ENCODE measurements around the gene SMOC1.
A peak's percentile ranks its signal among the peaks of the same experiment; 100 is the strongest.
"Not testable (repeated sequence)": the region's sequence is repeated elsewhere in the genome, so short reads cannot be mapped to it uniquely, and the experiment has no call there.

SMOC1 gene

DNA sequence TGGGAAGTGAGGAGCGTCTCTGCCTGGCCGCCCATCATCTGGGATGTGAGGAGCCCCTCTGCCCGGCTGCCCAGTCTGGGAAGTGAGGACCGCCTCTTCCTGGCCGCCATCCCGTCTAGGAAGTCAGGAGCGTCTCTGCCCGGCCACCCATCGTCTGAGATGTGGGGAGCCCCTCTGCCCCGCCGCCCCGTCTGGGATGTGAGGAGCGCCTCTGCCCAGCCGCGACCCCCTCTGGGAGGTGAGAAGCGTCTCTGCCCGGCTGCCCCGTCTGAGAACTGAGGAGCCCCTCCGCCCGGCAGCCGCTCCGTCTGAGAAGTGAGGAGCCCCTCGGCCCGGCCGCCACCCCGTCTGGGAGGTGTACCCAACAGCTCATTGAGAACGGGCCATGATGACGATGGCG, 23.8 kb downstream of the SMOC1 start:
- DNase-seq = not testable (repeated sequence)

- DNase-seq = no peak
Measured at GRCh38 chr14:69904246-69904645, 25.0 kb downstream of the SMOC1 start.

GRCh38 chr14:69906201-69906600, 27.0 kb downstream of the SMOC1 start:
- no peak for DNase-seq

DNA sequence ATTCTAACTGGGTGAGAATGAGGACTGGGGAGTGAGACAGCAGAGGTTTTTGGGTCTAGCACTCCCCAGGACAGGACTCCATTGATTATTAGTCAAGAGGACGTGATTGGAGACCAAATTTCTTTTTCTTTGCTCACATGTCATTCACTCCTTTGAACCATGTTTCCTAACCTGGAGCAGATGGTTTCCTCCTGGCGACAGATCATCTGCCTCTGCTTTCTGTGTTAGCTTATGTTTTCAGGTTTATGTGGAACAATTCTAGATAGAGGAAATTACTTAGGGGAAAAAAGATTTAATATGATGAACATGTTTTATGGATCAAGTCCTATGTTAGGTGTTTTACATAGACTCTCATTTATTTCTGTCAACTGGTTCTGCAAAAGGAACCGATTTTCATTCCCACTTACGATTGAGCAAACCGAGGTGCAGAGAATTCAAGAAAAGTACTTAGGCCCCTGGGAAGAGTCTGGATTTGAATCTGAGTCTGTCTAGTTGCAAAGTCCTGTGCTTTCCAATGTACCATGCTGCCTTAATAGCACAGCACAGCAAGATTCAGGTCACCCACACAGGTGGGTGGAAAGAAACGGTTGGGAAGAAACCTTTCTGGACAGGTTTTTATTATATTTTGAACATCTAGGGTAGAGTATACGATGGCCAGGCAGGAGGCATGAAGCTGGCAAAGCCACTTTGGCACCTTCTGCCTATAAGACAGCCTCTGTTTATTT, 30.8 kb downstream of the SMOC1 start:
- DNase-seq = no peak

DNA sequence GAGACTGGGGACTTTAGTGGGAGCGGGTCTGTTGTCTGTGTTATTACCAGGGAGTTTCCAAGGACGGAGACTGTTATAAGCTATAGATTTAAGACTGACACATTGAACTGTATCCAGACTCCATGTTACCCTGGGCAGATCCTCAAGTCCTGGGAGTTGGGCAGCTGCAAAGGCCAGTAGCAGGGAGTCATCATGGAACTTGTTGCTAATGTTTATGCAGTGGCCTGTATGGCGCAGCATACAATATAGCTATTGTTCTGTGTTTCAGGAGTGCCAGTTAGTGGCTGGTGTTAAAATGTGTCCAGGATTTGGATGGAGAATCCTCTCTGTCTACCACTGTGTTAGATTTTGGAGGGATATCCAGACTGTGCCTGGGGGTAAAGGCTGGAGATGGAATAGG, 31.7 kb downstream of the SMOC1 start:
- DNase-seq = peak; percentile 42 to 65

GRCh38 chr14:69913686-69914085, 34.5 kb downstream of the SMOC1 start:
- no peak for DNase-seq

- no peak for DNase-seq
Measured at GRCh38 chr14:69916396-69916795, 37.2 kb downstream of the SMOC1 start.

- DNase-seq = no peak
Measured at GRCh38 chr14:69917287-69917686, 38.1 kb downstream of the SMOC1 start.

GRCh38 chr14:69919815-69920214, 40.6 kb downstream of the SMOC1 start:
- DNase-seq = no peak

DNA sequence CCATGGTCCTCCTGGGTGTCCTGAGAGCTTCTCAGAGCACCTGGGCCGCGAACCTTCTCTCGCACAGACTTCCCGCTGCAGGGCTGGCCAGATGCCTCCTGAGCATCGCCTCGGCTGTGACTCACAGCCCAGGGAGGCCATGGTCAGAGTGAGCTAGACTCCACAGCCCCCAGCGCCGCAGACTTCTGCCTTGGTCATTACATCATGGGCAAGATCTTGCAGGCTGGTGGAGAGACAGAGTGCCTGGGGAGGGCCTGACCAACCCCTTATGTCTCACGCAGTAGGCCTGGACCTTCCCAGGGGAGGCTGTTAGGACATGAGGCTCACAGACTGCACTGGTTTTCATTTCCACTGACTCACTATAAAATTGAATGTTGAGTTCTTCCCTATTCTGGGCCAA, 41.8 kb downstream of the SMOC1 start:
- no peak for DNase-seq

GRCh38 chr14:69922198-69922597, 43.0 kb downstream of the SMOC1 start:
- DNase-seq = no peak

DNA sequence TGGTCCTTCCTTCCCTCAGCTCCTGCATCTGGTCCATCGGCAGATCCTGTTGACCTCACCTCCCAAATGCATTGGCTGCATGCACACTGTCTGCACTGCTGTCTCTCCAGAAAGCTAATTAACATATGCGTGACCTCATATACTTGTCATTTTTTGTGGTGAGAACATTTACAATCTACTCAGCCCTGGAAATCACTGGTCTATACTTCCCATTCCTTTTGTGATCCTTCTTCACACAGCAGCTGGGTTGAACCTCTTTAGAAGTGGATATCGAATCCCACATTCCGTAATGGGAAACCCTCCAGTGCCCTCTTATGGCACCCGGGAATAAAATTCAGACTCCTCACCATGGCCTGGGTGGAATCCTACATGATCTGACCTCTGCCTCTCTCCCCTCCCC, 45.0 kb downstream of the SMOC1 start:
- no peak for DNase-seq

GRCh38 chr14:69928111-69928523, 48.9 kb downstream of the SMOC1 start:
- no peak for DNase-seq

DNA sequence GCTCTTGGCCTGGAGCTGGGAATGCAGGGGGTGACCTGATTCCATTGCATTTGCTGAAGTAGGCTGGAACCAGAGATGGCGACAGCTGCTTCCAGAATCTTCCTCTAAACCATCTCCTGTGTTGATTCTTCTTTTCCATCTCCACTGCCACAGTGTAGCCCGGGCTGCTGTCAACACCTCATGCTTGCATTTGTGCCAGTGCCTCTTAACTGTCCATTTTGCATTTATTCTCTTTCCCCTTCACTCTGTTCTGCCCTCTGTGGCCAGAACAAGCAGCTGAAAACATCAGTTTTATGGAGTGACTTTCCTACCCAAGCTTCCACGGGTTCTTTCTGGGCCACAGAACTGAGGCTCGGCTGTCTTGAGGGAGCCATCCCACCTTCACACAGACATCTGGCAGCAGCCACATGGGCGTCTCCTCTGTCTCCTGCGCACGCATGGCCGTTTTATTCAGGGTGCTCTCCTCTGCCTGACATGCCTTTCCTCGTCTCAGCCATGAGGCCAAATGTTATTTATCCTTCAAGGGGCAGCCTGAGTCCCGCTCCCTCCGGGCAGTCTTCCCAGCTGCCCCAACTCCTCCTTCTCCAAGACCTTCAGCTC, 51.7 kb downstream of the SMOC1 start:
- DNase-seq = no peak

GRCh38 chr14:69931960-69932359, 52.7 kb downstream of the SMOC1 start:
- no peak for DNase-seq

DNA sequence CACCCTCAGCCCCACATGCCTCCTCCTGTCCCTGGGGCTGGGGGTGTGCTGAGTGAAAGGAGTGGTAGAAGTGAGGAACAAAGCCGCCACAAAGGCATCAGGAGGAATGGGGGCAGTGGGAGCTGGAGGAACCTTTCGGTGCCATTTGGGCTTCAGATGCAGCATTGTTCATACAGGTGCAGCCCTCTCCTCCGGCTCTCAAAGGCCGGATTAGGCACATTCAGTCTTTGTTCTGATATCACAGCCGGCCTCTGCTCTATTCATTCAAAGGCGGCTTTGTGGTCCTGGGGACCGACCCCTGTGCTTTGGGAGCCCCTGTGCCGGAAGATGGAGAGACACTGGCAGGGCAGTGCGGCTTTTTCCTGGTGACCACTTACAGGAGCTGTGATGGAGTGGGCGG, 53.2 kb downstream of the SMOC1 start:
- DNase-seq = no peak

DNA sequence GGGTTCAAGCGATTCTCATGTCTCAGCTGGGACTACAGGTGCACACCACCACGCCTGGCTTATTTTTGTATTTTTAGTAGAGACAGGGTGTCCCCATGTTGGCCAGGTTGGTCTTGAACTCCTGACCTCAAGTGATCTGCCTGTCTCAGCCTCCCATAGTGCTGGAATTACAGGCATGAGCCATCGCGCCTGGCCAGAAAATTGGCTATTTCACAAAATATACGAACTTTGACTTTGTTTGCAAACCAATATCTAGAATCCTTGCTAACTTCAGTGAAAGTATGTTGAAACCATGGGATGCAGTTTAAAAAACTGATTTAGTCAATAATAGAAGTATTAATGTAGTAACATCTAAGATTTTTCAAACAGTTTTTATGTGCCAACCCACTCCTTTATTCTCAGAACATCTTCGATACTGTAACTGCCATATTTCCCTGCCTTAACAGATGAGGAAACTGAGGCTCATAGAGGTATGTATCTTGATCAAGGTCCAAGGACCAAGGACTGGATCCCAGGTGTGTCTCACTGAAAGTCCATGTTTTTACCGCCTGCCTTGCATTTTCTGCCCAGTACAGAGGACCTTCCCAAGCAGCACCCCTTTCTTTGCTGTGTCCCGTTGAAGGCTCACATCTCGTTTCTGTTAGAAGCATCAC, 54.5 kb downstream of the SMOC1 start:
- no peak for DNase-seq

- no peak for DNase-seq
Measured at GRCh38 chr14:69937367-69938081, 58.3 kb downstream of the SMOC1 start.

- no peak for DNase-seq
Measured at GRCh38 chr14:69938751-69939150, 59.5 kb downstream of the SMOC1 start.

DNA sequence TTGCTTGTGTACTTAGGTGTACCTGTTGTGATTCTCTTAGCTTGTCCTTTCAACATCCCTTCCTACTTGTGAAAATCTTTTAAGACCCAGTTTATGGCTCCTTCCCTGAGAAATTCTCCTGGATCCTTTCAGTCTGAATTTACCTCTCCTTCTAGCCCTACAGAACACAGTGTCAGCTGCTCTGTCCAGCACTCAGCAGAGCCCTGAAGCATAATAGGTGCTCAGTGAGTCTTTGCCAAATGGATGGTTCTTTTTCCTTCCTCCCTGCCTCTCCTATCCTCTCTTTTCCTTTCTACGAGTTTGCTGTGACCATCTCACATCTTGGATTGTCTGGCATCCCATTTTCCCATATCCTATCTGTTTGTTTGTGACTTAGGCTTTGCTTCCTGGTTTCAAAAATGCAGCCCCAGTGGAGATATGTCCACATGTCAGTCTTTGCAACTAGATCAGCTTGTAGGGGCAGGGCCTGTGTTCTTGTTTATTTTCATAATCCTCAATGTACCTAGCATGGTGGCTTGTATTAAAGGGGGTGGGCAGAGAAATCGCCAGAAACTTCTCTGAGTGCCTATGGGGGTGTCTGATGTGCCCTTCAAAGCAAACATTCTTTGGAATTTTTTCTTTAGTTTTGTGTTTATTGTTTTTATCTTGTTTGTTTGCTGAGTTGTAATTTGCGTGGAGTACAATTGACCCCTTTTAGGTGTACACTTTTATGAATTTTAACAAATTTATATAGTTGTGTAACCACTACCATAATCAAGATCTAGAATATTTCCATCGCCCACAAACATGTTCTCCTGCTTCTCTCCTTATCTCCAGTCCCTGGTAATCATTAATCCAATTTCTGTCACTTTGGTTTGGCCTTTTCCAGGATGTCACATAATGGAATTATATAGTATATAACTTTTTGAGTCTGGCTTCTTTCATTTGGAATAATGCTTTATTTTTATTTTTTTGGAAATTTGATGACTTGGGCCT, 62.8 kb downstream of the SMOC1 start:
- no peak for DNase-seq

DNA sequence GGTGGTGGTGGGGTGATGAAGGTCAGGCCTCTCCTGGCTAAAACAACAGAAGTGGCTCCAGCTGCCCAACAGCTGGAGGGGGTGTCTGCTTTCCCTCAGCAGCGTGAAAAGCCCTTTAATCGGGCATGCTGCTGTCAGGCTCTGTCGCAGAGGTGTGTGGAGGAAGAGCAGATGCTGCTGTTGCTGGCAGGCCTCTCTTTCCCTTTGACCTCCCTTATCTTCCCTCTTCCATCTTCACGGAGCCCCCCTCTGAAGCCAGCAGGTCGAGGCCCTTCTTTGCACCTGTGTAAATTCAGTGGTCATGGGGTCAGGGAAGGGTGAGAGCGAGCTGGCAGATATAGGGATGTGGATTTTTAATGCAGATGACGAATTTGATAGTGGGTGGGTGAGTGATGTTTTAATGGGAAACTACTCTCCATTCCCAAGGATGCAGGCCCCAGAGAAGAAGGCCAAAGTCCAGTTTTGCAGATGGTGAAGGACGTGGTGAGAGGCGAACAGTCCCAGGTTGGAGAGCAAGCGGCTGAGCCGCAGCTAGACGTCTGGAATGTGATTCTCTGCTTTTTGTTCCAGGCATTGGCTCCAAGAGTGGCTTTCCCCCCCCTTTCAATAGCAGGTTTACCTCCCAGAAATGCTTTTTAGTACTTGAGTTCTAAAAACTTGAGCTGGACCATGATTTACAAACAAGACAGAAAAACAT, 64.0 kb downstream of the SMOC1 start:
- no peak for DNase-seq

- DNase-seq = no peak
Measured at GRCh38 chr14:69945347-69945746, 66.1 kb downstream of the SMOC1 start.
